Epithelial cell of esophagus (primary cell): Measurements from ENCODE around the gene GNE.

Experiments used
- DNase-seq: peaks from one replicate; pipeline ENCODE4 v3.0.0; 2010; ENCODE audit warnings: low read depth
- H3K4me3 ChIP-seq: 2 replicates; pipeline ENCODE4 v1.5.1; 2011; ENCODE audit warnings: mild to moderate bottlenecking, low read length, control low read depth
- TF ChIP-seq, protein P1 (sequence below): IDR thresholded peaks from 2 replicates; pipeline ENCODE4 v1.5.1; 2011; ENCODE audit warnings: low read depth, mild to moderate bottlenecking, low read length, control low read depth, inconsistent platforms; ENCODE audit not compliant: insufficient read depth; ENCODE audit errors: missing control alignments

The GNE gene

DNA sequence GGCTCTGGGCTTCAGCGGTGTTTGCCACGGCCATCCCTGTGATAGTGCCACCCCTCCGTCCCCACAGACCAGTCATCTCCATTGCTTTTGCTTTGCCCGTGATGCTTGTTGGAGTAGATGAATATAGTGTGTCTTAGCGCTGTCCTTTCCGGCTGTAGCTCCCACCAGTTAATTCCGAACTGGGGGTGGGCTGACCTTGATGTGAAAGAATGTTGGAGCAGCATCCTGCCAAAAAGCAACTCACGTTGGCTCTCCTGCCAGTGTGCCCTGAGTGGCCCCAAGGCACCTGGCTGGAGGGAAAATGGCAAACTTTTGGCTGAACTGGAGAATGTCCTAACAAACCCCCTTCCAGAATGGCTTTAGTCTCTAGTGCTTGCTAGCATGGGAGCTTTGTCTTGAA, 47.5 kb downstream of the GNE start:
- H3K4me3 ChIP-seq, result no peak overlapping the region
- DNase-seq, result no peak
- TF ChIP-seq, protein P1, sequence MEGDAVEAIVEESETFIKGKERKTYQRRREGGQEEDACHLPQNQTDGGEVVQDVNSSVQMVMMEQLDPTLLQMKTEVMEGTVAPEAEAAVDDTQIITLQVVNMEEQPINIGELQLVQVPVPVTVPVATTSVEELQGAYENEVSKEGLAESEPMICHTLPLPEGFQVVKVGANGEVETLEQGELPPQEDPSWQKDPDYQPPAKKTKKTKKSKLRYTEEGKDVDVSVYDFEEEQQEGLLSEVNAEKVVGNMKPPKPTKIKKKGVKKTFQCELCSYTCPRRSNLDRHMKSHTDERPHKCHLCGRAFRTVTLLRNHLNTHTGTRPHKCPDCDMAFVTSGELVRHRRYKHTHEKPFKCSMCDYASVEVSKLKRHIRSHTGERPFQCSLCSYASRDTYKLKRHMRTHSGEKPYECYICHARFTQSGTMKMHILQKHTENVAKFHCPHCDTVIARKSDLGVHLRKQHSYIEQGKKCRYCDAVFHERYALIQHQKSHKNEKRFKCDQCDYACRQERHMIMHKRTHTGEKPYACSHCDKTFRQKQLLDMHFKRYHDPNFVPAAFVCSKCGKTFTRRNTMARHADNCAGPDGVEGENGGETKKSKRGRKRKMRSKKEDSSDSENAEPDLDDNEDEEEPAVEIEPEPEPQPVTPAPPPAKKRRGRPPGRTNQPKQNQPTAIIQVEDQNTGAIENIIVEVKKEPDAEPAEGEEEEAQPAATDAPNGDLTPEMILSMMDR, result no peak

DNA sequence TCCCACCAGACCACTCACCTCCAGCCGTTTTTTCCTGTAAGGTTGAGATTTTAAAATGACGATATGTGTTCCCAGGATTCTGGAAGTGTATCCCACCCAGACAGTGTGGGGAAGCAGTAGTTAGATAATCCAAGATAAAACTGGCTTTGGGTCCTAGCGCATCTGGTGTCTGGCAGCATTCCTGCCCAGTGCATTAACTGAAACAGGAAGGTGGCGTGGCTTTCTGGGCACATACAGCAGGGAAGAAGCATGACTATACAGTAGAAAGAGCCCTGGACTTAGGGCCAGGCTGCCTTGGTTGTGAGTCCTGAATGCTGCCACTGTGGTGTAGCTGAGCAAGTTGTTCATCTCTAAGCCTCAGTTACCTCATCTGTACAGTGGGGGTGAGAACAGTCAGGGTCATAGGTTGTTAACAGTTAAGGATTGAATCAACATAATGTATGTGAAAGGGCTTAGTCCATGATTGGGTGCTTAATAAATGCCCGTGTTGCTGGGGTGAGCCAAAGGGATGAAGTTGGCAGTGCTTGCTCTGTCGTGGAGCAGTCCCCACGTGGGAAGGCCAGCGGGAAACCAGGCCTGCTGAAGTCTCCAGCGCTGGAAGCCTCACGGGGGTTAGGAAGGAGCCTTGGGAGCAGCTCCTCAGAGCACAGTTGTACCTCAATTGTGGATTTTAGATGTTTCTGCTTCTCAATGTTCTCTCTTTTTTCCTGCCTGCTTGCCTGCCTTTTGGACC, 49.6 kb downstream of the GNE start:
- TF ChIP-seq, protein P1, result no peak
- H3K4me3 ChIP-seq, result no peak overlapping the region
- DNase-seq, result no peak

DNA sequence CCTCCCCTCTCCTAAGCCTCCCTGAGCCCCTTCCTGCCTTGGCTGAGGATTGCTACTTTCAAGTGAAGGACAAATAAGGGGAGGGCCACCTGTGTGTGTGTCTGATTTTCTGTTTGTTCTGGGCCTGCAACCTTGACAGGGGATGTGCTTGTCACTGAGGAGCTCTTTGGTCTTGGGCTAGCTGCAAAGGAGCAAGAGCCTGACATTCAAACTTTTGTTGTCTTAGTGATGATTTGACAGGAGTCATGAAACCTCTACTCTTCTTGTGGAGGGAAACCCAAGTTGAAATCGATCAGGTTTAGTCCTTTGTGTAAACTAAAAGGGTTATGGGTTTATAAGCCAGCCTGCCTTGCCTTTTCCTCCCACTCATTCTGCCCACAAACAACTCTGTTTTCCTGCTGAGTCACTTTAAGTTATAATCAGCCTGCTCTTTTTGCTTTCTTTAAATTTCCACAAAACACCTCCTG, 50.7 kb downstream of the GNE start:
- TF ChIP-seq, protein P1, result no peak
- no peak for DNase-seq
- H3K4me3 ChIP-seq, result no peak overlapping the region

DNA sequence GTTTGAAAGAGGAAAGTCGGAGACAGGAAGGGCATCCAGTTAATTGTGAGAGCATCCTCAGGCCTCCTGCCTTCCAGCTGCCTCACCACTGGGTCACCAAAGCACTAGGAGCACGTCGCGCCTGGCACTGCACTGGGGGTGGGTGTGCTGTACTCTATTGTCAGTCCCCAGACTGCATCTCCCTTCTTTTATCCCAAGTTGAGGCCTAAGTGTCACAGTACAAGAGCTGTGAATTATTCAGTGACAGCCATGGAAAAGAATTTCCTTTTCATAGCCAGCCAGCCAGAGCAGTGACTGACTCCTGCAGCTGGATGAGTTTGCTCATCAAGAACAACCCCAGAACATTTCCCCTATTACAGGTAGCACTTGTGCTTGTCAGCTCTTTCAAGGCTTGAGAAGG, 51.2 kb downstream of the GNE start:
- DNase-seq, result peak; percentile 36
- TF ChIP-seq, protein P1, result no peak
- no peak overlapping the region for H3K4me3 ChIP-seq

DNA sequence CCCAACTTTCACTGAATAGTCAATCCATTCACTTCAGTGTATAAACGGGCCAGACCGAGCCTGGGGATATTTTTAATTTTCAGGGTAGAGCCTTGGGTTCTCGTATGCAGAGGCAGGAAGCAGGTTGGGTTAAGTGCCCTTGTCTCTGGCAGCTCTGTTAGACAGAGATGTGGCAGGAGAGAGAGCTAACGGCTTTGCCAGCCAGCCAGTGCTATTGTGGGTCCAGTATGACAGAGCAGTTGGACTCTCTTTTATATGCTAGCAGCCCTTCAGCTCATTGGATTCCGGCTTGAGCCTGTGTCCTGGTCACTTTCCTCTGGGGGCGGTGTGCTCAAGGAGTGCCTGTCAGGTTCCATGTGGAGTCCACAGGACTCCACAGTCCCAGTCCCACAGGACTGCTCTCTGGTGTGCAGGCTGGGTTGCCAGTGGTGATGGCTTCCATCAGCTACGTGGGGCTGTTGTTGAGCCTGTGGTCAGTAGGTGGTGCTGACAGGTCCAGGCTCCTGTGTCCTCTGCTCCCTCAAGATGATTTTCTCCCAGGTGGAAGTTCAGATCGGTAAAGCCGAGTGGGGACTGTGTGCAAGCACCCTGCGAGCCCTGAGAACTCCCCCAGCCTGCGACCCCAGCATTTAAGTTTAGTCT, 53.2 kb downstream of the GNE start:
- DNase-seq, result peak; percentile 18
- TF ChIP-seq, protein P1, result no peak
- no peak overlapping the region for H3K4me3 ChIP-seq

DNA sequence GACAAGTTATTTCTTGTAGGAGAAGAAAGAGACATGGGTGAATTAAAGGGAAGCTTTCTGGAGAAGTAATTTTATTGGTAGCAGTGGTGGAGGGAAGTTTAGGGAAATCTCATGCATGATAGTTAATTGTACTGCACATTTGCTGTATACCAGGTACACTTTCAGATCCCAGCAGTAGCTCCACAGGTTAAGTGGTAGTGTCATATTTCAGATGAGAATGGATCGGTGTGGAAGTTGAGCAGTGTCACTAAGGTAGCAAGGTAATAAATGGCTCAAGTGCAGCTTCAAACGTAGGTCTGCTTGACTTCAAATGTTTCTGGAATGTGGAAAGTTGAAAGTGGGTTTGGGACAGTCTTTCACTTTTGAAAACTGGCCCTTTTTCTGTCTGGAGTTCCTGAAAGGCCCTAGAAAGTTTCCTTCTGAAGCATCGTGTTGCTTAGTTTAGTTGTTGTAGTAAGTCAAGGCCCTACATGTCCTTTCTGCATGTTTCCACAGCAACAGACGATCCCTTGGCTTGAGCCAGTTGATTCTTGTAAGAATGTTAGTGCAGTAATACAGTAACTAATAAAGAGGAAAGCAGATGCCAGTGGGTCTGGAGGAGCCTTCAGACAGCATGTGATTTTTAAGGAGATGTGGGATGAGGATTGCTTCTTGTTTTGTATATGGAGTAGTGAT, 63.8 kb downstream of the GNE start:
- peak; percentile 54 for DNase-seq
- no peak overlapping the region for H3K4me3 ChIP-seq
- TF ChIP-seq, protein P1, result no peak
